ENCODE measurements around the gene ZNF750. TPM values are rescaled to one million over a fixed set of nuclear protein-coding genes. Genes with fewer than 3 reads are reported as not detected.

ZNF750 gene
- total and polyA plus RNA-seq, 2 of the 13 experiments (the other 11 are each of a cell fraction or from before 2014, with no cell fraction given): not detected

DNA sequence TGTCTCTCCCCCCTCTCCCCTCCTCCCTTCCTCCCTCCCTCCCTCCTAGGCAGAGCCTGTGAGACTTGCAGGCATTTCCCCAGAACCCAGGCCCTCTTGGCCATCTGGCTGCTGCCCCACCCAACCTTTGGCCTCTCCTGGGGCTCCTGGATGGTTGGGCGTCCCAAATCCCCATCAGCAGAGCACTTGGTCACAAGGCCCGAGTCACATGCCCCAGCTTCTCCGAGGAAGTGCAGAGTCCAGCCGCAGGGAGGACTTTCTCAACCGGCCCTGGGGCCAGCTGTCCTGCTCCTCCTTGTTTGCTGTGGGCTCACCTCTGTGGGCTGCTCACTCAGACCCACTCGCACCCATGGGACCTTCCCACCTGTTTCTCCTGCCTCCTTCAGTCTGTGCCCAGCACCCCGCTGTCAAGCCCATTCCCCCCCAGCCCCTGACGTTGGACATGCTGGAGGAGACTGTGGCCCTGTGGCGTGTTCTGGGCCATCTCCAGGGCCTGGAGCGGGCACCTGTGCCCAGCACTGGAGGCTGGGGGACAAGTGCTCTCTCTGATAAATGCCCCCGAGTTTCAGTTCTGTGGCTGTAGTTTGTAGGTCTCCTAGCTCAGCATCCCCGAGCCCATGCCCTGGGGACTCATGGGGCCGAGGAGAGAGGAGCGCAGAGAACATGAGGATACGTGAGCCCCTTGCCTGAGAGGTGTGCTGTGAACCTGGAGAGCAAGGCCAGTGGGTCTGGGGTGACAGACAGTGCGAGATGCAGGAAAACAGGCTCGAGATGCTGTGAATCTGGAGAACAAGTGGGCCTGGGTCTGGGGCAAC, 42.3 kb upstream of the ZNF750 start (continued):
- TF ChIP-seq RARG (CRISPR knock-in tag; IDR thresholded peaks at IDR 0.05; ENCODE audit: low read depth): no peak
- TF ChIP-seq ZNF572 (CRISPR knock-in tag; IDR thresholded peaks at IDR 0.05): no peak
- no peak for TF ChIP-seq ZFP41 (CRISPR knock-in tag; IDR thresholded peaks at IDR 0.05; ENCODE audit: borderline replicate concordance)
- TF ChIP-seq POLR2A (IDR thresholded peaks at IDR 0.05; ENCODE audit: insufficient read depth in 1 of 2, low read depth in 2 of 2, low read length in 2 of 2): no peak
- no peak for TF ChIP-seq JARID2 (CRISPR knock-in tag; IDR thresholded peaks at IDR 0.05; ENCODE audit: insufficient replicate concordance)
- no peak for TF ChIP-seq ZNF224 (CRISPR knock-in tag; IDR thresholded peaks at IDR 0.05)
- no peak for TF ChIP-seq DNMT1 (CRISPR knock-in tag; IDR thresholded peaks at IDR 0.05)
- TF ChIP-seq ZNF101 (CRISPR knock-in tag; IDR thresholded peaks at IDR 0.05; ENCODE audit: borderline replicate concordance, low read depth): no peak
- TF ChIP-seq, protein P1, sequence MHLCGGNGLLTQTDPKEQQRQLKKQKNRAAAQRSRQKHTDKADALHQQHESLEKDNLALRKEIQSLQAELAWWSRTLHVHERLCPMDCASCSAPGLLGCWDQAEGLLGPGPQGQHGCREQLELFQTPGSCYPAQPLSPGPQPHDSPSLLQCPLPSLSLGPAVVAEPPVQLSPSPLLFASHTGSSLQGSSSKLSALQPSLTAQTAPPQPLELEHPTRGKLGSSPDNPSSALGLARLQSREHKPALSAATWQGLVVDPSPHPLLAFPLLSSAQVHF (CRISPR knock-in tag; IDR thresholded peaks at IDR 0.05): no peak
- TF ChIP-seq HNRNPK (IDR thresholded peaks at IDR 0.05; ENCODE audit: low read depth, low read length, poor library complexity, severe bottlenecking): no peak
- TF ChIP-seq TAF1 (CRISPR knock-in tag; IDR thresholded peaks at IDR 0.05): no peak
- no peak for TF ChIP-seq ZNF232 (CRISPR knock-in tag; IDR thresholded peaks at IDR 0.05; ENCODE audit: borderline replicate concordance)
- no peak for TF ChIP-seq POLR2AphosphoS5 (IDR thresholded peaks at IDR 0.05; ENCODE audit: low read depth, low read length)
- TF ChIP-seq, protein P2, sequence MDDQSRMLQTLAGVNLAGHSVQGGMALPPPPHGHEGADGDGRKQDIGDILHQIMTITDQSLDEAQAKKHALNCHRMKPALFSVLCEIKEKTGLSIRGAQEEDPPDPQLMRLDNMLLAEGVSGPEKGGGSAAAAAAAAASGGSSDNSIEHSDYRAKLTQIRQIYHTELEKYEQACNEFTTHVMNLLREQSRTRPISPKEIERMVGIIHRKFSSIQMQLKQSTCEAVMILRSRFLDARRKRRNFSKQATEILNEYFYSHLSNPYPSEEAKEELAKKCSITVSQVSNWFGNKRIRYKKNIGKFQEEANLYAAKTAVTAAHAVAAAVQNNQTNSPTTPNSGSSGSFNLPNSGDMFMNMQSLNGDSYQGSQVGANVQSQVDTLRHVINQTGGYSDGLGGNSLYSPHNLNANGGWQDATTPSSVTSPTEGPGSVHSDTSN (CRISPR knock-in tag; IDR thresholded peaks at IDR 0.05; ENCODE audit: borderline replicate concordance): no peak
- TF ChIP-seq SP5 (CRISPR knock-in tag; IDR thresholded peaks at IDR 0.05; ENCODE audit: borderline replicate concordance, low read depth): peak; percentile 55; the same call in 1 of the 2 replicates
- TF ChIP-seq, protein P3, sequence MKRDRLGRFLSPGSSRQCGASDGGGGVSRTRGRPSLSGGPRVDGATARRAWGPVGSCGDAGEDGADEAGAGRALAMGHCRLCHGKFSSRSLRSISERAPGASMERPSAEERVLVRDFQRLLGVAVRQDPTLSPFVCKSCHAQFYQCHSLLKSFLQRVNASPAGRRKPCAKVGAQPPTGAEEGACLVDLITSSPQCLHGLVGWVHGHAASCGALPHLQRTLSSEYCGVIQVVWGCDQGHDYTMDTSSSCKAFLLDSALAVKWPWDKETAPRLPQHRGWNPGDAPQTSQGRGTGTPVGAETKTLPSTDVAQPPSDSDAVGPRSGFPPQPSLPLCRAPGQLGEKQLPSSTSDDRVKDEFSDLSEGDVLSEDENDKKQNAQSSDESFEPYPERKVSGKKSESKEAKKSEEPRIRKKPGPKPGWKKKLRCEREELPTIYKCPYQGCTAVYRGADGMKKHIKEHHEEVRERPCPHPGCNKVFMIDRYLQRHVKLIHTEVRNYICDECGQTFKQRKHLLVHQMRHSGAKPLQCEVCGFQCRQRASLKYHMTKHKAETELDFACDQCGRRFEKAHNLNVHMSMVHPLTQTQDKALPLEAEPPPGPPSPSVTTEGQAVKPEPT (CRISPR knock-in tag; IDR thresholded peaks at IDR 0.05; ENCODE audit: low read depth): no peak
- no peak for TF ChIP-seq ATRX (CRISPR knock-in tag; IDR thresholded peaks at IDR 0.05; ENCODE audit: borderline replicate concordance)
- TF ChIP-seq HIVEP1 (CRISPR knock-in tag; IDR thresholded peaks at IDR 0.05): no peak
- no peak for TF ChIP-seq ZNF629 (CRISPR knock-in tag; conservative IDR thresholded peaks at IDR 0.05)
- TF ChIP-seq, protein P4, sequence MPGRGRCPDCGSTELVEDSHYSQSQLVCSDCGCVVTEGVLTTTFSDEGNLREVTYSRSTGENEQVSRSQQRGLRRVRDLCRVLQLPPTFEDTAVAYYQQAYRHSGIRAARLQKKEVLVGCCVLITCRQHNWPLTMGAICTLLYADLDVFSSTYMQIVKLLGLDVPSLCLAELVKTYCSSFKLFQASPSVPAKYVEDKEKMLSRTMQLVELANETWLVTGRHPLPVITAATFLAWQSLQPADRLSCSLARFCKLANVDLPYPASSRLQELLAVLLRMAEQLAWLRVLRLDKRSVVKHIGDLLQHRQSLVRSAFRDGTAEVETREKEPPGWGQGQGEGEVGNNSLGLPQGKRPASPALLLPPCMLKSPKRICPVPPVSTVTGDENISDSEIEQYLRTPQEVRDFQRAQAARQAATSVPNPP (CRISPR knock-in tag; IDR thresholded peaks at IDR 0.05): no peak
- TF ChIP-seq ZNF235 (CRISPR knock-in tag; IDR thresholded peaks at IDR 0.05; ENCODE audit: borderline replicate concordance): no peak
- TF ChIP-seq ZMAT5 (CRISPR knock-in tag; IDR thresholded peaks at IDR 0.05; ENCODE audit: borderline replicate concordance, low read depth): no peak
- no peak for TF ChIP-seq ZNF441 (CRISPR knock-in tag; IDR thresholded peaks at IDR 0.05; ENCODE audit: borderline replicate concordance)
- TF ChIP-seq NFKBIZ (CRISPR knock-in tag; IDR thresholded peaks at IDR 0.05): no peak
- TF ChIP-seq KDM3A (CRISPR knock-in tag; IDR thresholded peaks at IDR 0.05; ENCODE audit: low read depth): no peak
- TF ChIP-seq RBAK (CRISPR knock-in tag; IDR thresholded peaks at IDR 0.05): no peak
